GM18873 (cell line): ENCODE measurements around the gene DLG3.
"Not testable (repeated sequence)": the region's sequence is repeated elsewhere in the genome, so short reads cannot be mapped to it uniquely, and the experiment has no call there.

Experiments used
- ATAC-seq: cut with Tn5 transposase; IDR thresholded peaks from one replicate; pipeline ENCODE4 v1.9.1; 2021; ENCODE audit warnings: mild to moderate bottlenecking, moderate library complexity, moderate number of reproducible peaks; ENCODE audit not compliant: unreplicated experiment, low FRiP score

DLG3 gene

DNA sequence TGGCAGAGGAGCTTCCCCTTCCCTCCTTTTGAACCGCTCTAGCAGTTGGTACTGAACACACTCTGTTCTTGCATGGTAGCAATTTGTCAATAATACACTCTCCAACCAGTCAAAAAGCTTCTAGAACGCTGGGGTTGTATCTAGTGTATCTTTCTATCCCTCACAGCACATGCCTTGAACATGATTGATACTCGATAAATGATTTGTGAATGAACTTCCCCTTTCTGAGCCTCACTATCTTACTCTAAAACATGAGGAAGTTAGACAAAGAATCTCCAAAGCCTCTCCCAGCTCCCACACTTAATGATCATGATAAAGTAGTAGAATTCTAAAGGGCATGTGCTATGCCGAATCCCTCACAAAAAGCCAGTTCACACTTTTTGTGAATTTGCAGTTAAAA, 64.4 kb downstream of the DLG3 start:
- no peak for ATAC-seq

DNA sequence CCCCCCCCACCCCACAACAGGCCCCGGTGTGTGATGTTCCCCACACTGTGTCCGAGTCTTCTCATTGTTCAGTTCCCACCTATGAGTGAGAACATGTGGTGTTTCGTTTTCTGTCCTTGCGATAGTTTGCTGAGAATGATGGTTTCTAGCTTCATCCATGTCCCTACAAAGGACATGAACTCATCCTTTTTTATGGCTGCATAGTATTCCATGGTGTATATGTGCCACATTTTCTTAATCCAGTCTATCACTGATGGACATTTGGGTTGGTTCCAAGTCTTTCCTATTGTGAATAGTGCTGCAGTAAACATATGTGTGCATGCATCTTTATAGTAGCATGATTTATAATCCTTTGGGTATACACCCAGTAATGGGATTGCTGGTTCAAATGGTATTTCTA, 70.6 kb downstream of the DLG3 start:
- not testable (repeated sequence) for ATAC-seq

DNA sequence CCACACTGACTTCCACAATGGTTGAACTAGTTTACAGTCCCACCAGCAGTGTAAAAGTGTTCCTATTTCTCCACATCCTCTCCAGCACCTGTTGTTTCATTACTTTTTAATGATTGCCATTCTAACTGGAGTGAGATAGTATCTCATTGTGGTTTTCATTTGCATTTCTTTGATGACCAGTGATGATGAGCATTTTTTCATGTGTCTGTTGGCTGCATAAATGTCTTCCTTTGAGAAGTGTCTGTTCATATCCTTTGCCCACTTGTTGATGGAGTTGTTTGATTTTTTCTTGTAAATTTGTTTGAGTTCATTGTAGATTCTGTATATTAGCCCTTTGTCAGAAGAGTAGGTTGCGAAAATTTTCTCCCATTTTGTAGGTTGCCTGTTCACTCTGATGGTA, 71.1 kb downstream of the DLG3 start:
- ATAC-seq, result not testable (repeated sequence)

DNA sequence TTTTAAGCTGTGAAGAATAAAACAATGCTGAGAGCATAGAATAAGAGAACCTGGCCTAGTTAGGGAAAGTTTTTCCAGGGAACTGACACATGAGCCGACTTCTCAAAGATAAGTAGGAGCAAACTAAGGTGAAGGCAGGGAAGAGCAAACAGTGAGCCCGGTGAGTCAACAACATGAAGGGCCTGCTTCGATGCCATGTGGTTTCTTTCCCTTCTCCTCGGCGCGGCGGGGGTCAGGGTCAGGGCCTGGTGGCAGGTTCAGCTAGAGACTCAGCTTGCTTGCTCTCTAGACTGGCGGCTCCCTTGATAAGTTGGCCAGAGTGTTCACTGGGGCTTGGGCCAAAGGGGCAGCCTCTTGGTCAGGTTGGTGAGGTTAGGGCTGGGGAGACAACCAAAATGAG, 81.1 kb downstream of the DLG3 start:
- ATAC-seq, result no peak

DNA sequence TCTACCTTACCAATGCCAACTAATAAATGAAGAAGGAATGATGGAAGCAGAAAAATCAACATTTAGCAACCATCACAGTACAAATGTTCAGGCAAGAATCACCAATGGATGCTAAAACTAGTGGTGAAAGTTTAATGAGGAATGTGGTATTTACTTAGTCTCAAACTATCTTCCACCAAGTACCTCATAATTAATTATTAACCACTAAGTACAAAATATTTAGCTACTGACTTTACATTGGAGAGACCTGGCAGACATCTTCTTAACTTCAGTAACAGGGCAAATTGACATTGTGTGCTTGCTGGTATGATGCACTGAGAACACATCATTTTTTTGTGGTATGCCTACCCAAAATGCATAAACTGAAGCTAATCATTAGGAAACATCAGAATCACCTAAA, 82.4 kb downstream of the DLG3 start:
- ATAC-seq, result no peak

DNA sequence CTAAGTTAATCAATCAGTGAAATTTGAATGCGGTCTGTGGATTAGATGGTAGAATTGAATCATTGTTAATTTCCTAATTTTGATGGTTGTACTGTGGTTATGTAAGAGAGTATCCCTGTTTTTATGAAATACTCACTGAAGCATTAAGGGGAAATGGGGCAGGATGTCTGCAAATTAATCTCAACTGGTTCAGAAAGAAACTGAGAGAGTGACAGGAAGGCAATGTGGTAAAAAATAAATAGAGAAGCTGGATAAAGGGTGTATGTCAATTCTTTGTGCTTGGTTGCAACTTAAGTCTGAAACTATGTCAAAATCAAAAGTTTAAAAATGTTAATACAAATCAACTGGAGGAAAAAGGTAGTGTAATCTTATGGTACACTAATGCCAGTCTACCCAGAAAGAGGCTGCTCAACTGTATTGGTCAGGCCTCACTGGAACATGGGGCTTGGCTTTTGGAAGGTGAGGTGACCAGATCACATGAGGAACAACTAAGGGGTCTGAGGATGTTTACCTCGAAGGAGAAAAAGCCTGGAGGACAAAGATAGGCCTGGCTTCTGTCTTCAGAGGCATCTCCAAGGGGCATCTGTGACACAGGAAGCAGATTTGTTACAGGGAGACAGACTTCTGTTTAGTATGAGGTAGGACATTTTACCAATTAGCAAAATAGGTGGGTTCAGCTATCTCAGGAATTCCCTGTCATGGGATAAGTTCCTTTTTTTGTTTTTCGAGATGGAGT, 83.1 kb downstream of the DLG3 start:
- ATAC-seq, result no peak

DNA sequence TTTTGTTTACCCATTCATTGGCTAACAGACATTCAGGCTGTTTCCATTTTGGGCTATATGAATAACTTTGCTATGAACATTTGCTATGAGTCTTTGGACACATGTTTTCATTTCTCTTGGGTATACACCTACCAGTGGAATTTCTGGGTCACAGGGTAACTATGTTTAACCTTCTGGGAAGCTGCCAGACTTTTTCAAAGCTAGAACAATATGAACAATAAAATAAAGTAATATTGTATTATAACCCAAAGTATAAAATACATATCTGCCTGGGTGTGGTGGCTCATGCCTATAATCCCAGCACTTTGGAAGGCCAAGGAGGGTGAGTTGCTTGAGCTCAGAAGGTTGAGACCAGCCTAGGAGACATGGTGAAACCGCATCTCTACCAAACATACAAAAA, 90.6 kb downstream of the DLG3 start:
- ATAC-seq, result no peak

DNA sequence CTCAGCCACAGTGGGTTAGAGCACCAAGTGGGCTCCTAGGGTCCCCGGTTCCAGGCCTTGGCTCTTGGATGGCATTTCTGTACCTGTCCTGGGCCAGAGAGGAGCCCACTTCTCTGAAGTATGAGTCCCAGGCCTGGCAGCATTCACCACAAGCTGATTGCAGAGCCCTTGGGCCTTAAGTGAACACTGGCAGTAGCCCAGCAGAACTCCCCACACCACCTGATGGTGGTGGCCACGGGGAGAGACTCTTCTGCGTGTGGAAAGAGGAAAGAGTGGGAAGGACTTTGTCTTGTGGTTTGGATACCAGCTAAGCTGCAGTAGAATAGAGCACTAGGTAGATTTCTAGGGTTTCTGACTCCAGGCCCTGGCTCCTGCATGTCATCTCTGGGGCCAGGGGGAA, 104.8 kb downstream of the DLG3 start:
- ATAC-seq, result no peak

DNA sequence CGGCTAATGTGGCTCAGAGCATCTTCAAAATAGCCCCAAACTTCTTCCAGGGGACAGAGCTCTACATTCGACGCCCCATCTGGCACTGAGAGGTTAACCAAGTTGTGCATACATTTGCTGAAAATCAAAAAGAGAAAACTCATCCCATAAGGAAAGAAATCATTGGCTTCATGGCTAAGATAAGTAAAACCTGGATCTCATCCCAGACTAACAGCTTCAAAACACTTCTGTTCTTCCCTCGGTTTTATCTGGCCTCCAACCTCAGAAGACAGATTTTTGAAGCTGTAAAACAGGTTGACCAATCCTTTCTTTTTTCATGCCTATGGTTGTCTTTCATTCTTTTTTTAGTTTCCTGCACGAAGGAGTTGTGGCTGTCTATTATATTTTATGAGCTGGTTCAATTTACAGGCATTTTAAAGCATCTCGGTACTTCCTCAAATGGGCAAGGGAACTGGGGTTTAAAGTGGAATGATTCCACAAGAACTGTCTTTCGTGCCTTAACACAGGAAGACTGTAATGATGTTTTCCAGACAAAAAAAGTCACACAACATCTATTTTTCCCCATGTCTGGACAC, 107.6 kb downstream of the DLG3 start:
- ATAC-seq, result no peak

DNA sequence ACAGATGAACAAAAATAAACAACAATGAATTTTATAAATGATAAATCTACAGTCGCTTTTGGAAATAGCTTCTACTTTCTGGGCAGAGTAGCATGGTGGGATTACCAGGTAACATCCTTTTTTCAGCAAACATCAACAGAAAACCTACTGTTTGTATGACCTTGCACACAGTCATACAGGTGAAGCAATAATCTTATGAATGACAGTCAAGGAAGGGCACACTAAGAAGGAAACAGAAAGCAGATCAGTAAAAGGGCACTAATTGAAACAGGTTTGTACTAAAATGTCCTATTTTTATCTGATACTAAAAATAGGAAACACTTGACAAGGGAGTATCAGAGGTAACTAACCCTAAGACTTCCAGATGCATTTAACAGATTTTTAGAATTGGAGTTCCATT, 108.9 kb downstream of the DLG3 start:
- ATAC-seq, result no peak

DNA sequence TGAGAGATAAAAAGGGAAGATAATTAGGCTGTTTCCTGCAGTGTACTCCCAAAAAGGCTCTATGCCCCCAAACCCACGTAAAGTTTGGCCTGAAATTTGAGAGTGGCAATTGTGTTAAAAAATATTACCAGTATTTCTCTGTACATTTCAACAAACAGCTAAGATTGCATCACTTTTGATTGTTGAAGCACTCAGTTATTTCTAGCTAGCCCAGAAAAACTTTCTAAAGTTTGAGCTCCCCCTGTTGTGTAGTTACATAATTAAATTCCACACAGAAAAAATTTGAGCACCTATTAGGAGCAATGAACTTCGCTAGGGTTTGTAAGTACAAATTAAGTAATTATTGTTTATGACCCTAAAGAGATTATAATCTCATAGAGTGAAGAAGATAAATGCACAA, 109.4 kb downstream of the DLG3 start:
- ATAC-seq, result no peak

DNA sequence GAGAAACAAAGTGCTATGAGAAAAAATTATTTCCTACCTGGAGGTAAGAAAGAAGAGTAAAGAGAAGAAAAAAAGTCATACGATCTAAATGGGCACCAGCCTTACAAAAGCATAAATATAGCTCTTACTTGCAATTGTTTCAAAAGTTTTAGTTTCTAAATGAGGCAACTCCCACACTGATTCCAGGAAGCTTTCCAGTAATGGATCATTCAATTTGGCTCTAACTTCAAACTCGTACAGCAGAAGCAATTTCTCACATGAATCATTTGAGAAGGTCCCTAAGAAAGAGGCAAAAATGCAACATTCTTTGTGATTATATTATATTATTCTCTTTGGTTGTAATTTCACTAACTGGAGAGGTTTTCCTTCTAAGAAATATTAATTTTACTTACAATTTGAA, 109.9 kb downstream of the DLG3 start:
- no peak for ATAC-seq

DNA sequence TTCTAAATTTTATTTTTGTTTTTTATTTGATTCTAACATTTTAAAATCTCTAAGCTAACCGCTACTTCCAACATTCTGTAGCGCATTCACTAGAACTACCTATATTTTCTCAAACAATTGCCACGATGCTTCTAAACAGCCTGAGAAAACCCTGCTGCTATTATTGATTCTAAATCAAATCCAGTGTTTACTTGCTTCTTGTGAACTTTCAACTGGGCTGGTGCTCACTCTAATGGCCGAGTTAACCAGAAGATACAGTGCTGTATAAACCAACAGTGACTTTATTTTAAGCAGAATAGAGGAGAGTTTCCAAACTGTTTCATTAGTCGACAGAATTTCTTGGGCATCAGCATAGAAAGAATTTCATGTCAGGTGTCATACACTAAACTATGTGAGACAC, 110.3 kb downstream of the DLG3 start:
- ATAC-seq, result no peak
